ENCODE measurements around the gene RARA. TPM values are rescaled to one million over a fixed set of nuclear protein-coding genes. Genes with fewer than 3 reads are reported as not detected.

RARA gene
- total and polyA plus RNA-seq, 7 experiments from 2014 or later, result 6.7 to 115 (median 42.9) TPM

GRCh38 chr17:40326832-40327199 is 17.8 kb downstream of the RARA start:
- CTCF ChIA-PET, result interaction anchor here (0.6 to 5.1 kb wide), 10 partner anchors 8 to 28 kb away, joined by 3 to 26 read pairs (median 5); partner anchors contain the start of gene RARA
- peaks cover 0 to 10% (median 0%) of the 10 kb centered on the region in 11 donors for H3K9me3 Mint-ChIP-seq
- H3K4me1 ChIP-seq (ENCODE audit: control insufficient read depth in 2 of 2, insufficient read depth in 2 of 2, low read length in 2 of 2), result peaks cover 81 to 88% of the 10 kb centered on the region in 2 donors
- H3K27ac ChIP-seq (ENCODE audit: low read depth, low read length), result peak overlapping the region; percentile 91
- no peak for DNase-seq
- H3K36me3 Mint-ChIP-seq, result peaks cover 0 to 17% (median 9%) of the 10 kb centered on the region in 5 donors
- H3K27ac Mint-ChIP-seq, result peak overlapping the region; percentile 93 to 100 (median 99)
- POLR2A ChIA-PET, result interaction anchor here (0.5 to 34.9 kb wide), 8 partner anchors 5 to 1362 kb away, joined by 3 to 742 read pairs (median 5); partner anchors contain the start of gene RARA
- ATAC-seq, result no peak
- H3K36me3 ChIP-seq (ENCODE audit: control insufficient read depth in 2 of 3, insufficient read depth in 3 of 3, low read length in 3 of 3), result peaks cover 0 to 7% (median 0%) of the 10 kb centered on the region in 3 experiments
- H3K27me3 ChIP-seq (ENCODE audit: control insufficient read depth in 2 of 2, insufficient read depth in 2 of 2, low read length in 2 of 2), result no peaks in the 10 kb centered on the region
- H3K4me1 Mint-ChIP-seq, result peaks cover 73 to 97% (median 93%) of the 10 kb centered on the region in 7 donors
- H3K9me3 ChIP-seq (ENCODE audit: control insufficient read depth in 2 of 3, low read length in 3 of 3), result no peaks in the 10 kb centered on the region
- peak overlapping the region; percentile 47 for H3K4me3 ChIP-seq (ENCODE audit: low read length)
- peaks cover 0 to 9% (median 0%) of the 10 kb centered on the region in 5 donors for H3K27me3 Mint-ChIP-seq
- intact Hi-C loops (cut with micrococcal nuclease), result loop anchor here (1.0 kb wide), 3 partner anchors 7 to 14 kb away; no protein-coding TSS in a partner anchor
- peak overlapping the region; percentile 80 to 97 (median 88) for H3K4me3 Mint-ChIP-seq

- peaks cover 0 to 16% (median 9%) of the 10 kb centered on the region in 5 donors for H3K36me3 Mint-ChIP-seq
- ChIA-PET POLR2A (interaction anchor here (0.9 to 34.9 kb wide), 8 partner anchors 5 to 1361 kb away, joined by 3 to 742 read pairs (median 5); partner anchors contain the start of gene RARA), CTCF (interaction anchor here (0.6 to 5.1 kb wide), 8 partner anchors 8 to 25 kb away, joined by 3 to 26 read pairs (median 5); partner anchors contain the start of gene RARA)
- peaks cover 0 to 9% (median 0%) of the 10 kb centered on the region in 5 donors for H3K27me3 Mint-ChIP-seq
- Histone ChIP-seq H3K27me3 (ENCODE audit: control insufficient read depth in 2 of 2, insufficient read depth in 2 of 2, low read length in 2 of 2) (no peaks in the 10 kb centered on the region), H3K9me3 (ENCODE audit: control insufficient read depth in 2 of 3, low read length in 3 of 3) (no peaks in the 10 kb centered on the region), H3K36me3 (ENCODE audit: control insufficient read depth in 2 of 3, insufficient read depth in 3 of 3, low read length in 3 of 3) (peaks cover 0 to 11% (median 0%) of the 10 kb centered on the region in 3 experiments), H3K4me3 (ENCODE audit: low read length) (peak overlapping the region; percentile 47), H3K27ac (ENCODE audit: low read depth, low read length) (peak overlapping the region; percentile 91), H3K4me1 (ENCODE audit: control insufficient read depth in 2 of 2, insufficient read depth in 2 of 2, low read length in 2 of 2) (peaks cover 78 to 92% of the 10 kb centered on the region in 2 donors)
- DNase-seq (no peak), ATAC-seq (no peak)
- H3K27ac Mint-ChIP-seq, result peak overlapping the region; percentile 93 to 100 (median 99)
- H3K4me1 Mint-ChIP-seq, result peaks cover 73 to 96% (median 90%) of the 10 kb centered on the region in 7 donors
- intact Hi-C loops (cut with micrococcal nuclease), result no loop called here
- peaks cover 0 to 9% (median 0%) of the 10 kb centered on the region in 11 donors for H3K9me3 Mint-ChIP-seq
- peak overlapping the region; percentile 80 to 97 (median 88) for H3K4me3 Mint-ChIP-seq
These were observed 18.3 kb downstream of the RARA start for GRCh38 chr17:40327244-40327729.

- Histone ChIP-seq H3K27me3 (ENCODE audit: control insufficient read depth in 2 of 2, insufficient read depth in 2 of 2, low read length in 2 of 2) (no peaks in the 10 kb centered on the region), H3K4me1 (ENCODE audit: control insufficient read depth in 2 of 2, insufficient read depth in 2 of 2, low read length in 2 of 2) (peaks cover 80 to 97% of the 10 kb centered on the region in 2 donors), H3K9me3 (ENCODE audit: control insufficient read depth in 2 of 3, low read length in 3 of 3) (no peaks in the 10 kb centered on the region), H3K4me3 (ENCODE audit: low read length) (peak overlapping the region; percentile 47), H3K36me3 (ENCODE audit: control insufficient read depth in 2 of 3, insufficient read depth in 3 of 3, low read length in 3 of 3) (peaks cover 0 to 15% (median 0%) of the 10 kb centered on the region in 3 experiments), H3K27ac (ENCODE audit: low read depth, low read length) (peak overlapping the region; percentile 91)
- peak overlapping the region; percentile 80 to 97 (median 88) for H3K4me3 Mint-ChIP-seq
- DNase-seq (no peak), ATAC-seq (no peak)
- peaks cover 0 to 4% (median 0%) of the 10 kb centered on the region in 11 donors for H3K9me3 Mint-ChIP-seq
- peaks cover 0 to 21% (median 13%) of the 10 kb centered on the region in 5 donors for H3K36me3 Mint-ChIP-seq
- ChIA-PET POLR2A (interaction anchor here (0.9 to 34.9 kb wide), 8 partner anchors 4 to 1360 kb away, joined by 3 to 742 read pairs (median 5); partner anchors contain the start of gene RARA), CTCF (interaction anchor here (1.1 to 5.1 kb wide), 7 partner anchors 8 to 27 kb away, joined by 3 to 26 read pairs (median 5); partner anchors contain the start of gene RARA)
- intact Hi-C loops (cut with micrococcal nuclease), result no loop called here
- H3K4me1 Mint-ChIP-seq, result peaks cover 77 to 96% (median 90%) of the 10 kb centered on the region in 7 donors
- H3K27me3 Mint-ChIP-seq, result peaks cover 0 to 4% (median 0%) of the 10 kb centered on the region in 5 donors
- peak overlapping the region; percentile 93 to 100 (median 99) for H3K27ac Mint-ChIP-seq
These were observed 18.9 kb downstream of the RARA start for GRCh38 chr17:40327735-40328385.

- Histone ChIP-seq H3K4me3 (ENCODE audit: low read length) (no peak overlapping the region), H3K27ac (ENCODE audit: low read depth, low read length) (no peak overlapping the region), H3K27me3 (ENCODE audit: control insufficient read depth in 2 of 2, insufficient read depth in 2 of 2, low read length in 2 of 2) (no peaks in the 10 kb centered on the region), H3K9me3 (ENCODE audit: control insufficient read depth in 2 of 3, low read length in 3 of 3) (no peaks in the 10 kb centered on the region), H3K4me1 (ENCODE audit: control insufficient read depth in 2 of 2, insufficient read depth in 2 of 2, low read length in 2 of 2) (peaks cover 76 to 97% of the 10 kb centered on the region in 2 donors), H3K36me3 (ENCODE audit: control insufficient read depth in 2 of 3, insufficient read depth in 3 of 3, low read length in 3 of 3) (peaks cover 0 to 15% (median 0%) of the 10 kb centered on the region in 3 experiments)
- CTCF ChIA-PET, result interaction anchor here (0.6 to 5.1 kb wide), 5 partner anchors 7 to 1176 kb away, joined by 3 to 26 read pairs (median 5); partner anchors contain the start of gene RARA
- DNase-seq (no peak), ATAC-seq (no peak)
- POLR2A ChIA-PET, result interaction anchor here (1.8 to 34.9 kb wide), 4 partner anchors 4 to 219 kb away, joined by 5 to 742 read pairs (median 374); partner anchors contain the start of gene RARA
- Mint-ChIP-seq H3K4me1 (peaks cover 74 to 96% (median 91%) of the 10 kb centered on the region in 7 donors), H3K9me3 (no peaks in the 10 kb centered on the region), H3K36me3 (peaks cover 0 to 23% (median 11%) of the 10 kb centered on the region in 5 donors), H3K27me3 (no peaks in the 10 kb centered on the region), H3K4me3 (peak overlapping the region; percentile 40 to 97 (median 66)), H3K27ac (peak overlapping the region; percentile 58 to 99 (median 88))
- intact Hi-C loops (cut with micrococcal nuclease), result no loop called here
These were observed 19.4 kb downstream of the RARA start for GRCh38 chr17:40328386-40328766.

GRCh38 chr17:40329839-40330794 is 21.1 kb downstream of the RARA start:
- Mint-ChIP-seq H3K4me1 (peaks cover 79 to 97% (median 90%) of the 10 kb centered on the region in 7 donors), H3K9me3 (no peaks in the 10 kb centered on the region), H3K27me3 (no peaks in the 10 kb centered on the region), H3K27ac (peak overlapping the region; percentile 62 to 99 (median 88)), H3K4me3 (peak overlapping the region; percentile 54 to 97 (median 75)), H3K36me3 (peaks cover 0 to 36% (median 11%) of the 10 kb centered on the region in 5 donors)
- ChIA-PET CTCF (interaction anchor here (0.7 to 3.2 kb wide), 4 partner anchors 11 to 201 kb away, joined by 3 to 10 read pairs (median 6); no protein-coding TSS in a partner anchor), POLR2A (interaction anchor here (0.5 to 34.9 kb wide), 6 partner anchors 2 to 166 kb away, joined by 4 to 742 read pairs (median 10); partner anchors contain the start of gene RARA)
- H3K4me3 ChIP-seq (ENCODE audit: low read length), result peak overlapping the region; percentile 25
- peaks cover 73 to 90% of the 10 kb centered on the region in 2 donors for H3K4me1 ChIP-seq (ENCODE audit: control insufficient read depth in 2 of 2, insufficient read depth in 2 of 2, low read length in 2 of 2)
- no peaks in the 10 kb centered on the region for H3K27me3 ChIP-seq (ENCODE audit: control insufficient read depth in 2 of 2, insufficient read depth in 2 of 2, low read length in 2 of 2)
- peaks cover 0 to 15% (median 0%) of the 10 kb centered on the region in 3 experiments for H3K36me3 ChIP-seq (ENCODE audit: control insufficient read depth in 2 of 3, insufficient read depth in 3 of 3, low read length in 3 of 3)
- DNase-seq (no peak), ATAC-seq (peak; percentile 40)
- peak overlapping the region; percentile 60 for H3K27ac ChIP-seq (ENCODE audit: low read depth, low read length)
- H3K9me3 ChIP-seq (ENCODE audit: control insufficient read depth in 2 of 3, low read length in 3 of 3), result no peaks in the 10 kb centered on the region
- intact Hi-C loops (cut with micrococcal nuclease), result loop anchor here (1.0 kb wide), 1 partner anchor 11 kb away; no protein-coding TSS in a partner anchor

Data from naive thymus-derived CD4-positive, alpha-beta T cell (primary cell).